Measurements from ENCODE around the gene TBC1D22A.

The TBC1D22A gene

GRCh38 chr22:46963672-46964545 is 201.5 kb downstream of the TBC1D22A start:
- no peak for TF ChIP-seq CTCF (IDR thresholded peaks at IDR 0.05; ENCODE audit: low read depth, low read length)
- no peak overlapping the region for H3K4me3 ChIP-seq (replicated peaks in 1 of 2; ENCODE audit: low read depth in 2 of 2, low read length in 2 of 2)

GRCh38 chr22:46964773-46965550 is 202.5 kb downstream of the TBC1D22A start:
- TF ChIP-seq CTCF (IDR thresholded peaks at IDR 0.05; ENCODE audit: low read depth, low read length), result no peak
- H3K4me3 ChIP-seq (replicated peaks in 1 of 2; ENCODE audit: low read depth in 2 of 2, low read length in 2 of 2), result no peak overlapping the region
- no peak for DNase-seq (ENCODE audit: low read depth in 2 of 2)

More at GRCh38 chr22:46963672-46964545, 201.5 kb downstream of the TBC1D22A start:
- no peak for DNase-seq (ENCODE audit: low read depth in 2 of 2)

GRCh38 chr22:46965555-46966494 is 203.4 kb downstream of the TBC1D22A start:
- no peak for TF ChIP-seq CTCF (IDR thresholded peaks at IDR 0.05; ENCODE audit: low read depth, low read length)
- peak in 1 of 2 donors; percentile 18 for DNase-seq (ENCODE audit: low read depth in 2 of 2)
- H3K4me3 ChIP-seq (replicated peaks in 1 of 2; ENCODE audit: low read depth in 2 of 2, low read length in 2 of 2), result no peak overlapping the region

DNA sequence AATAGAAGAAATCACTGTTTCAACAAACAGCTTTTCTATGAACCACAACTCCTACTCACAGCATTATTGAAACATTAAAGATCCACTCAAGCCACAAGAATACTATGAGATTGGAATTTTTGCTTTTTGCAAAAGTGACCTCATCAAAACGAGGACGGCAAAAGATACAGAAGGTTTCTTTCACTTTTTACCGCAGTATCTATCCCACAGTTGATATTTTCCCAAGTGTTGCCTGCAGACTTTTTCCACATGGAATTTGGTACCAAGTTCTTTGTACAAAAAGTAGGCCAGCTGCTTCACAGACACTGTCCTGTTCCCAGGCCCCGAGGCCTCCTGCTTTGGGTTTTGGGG is 204.0 kb downstream of the TBC1D22A start:
- no peak for DNase-seq (ENCODE audit: low read depth in 2 of 2)
- no peak for TF ChIP-seq CTCF (IDR thresholded peaks at IDR 0.05; ENCODE audit: low read depth, low read length)
- H3K4me3 ChIP-seq (replicated peaks in 1 of 2; ENCODE audit: low read depth in 2 of 2, low read length in 2 of 2), result no peak overlapping the region

- TF ChIP-seq CTCF (IDR thresholded peaks at IDR 0.05; ENCODE audit: low read depth, low read length), result no peak
- no peak for DNase-seq (ENCODE audit: low read depth in 2 of 2)
- H3K4me3 ChIP-seq (replicated peaks in 1 of 2; ENCODE audit: low read depth in 2 of 2, low read length in 2 of 2), result no peak overlapping the region
Observed at GRCh38 chr22:46966846-46967245, 204.4 kb downstream of the TBC1D22A start.
